ENCODE results near the gene TNFRSF1A.

Gene TNFRSF1A

GRCh38 chr12:6337958-6338433 is 3.9 kb downstream of the TNFRSF1A start:
- no peak overlapping the region for H2AFZ ChIP-seq
- H3K4me1 ChIP-seq: peaks cover 59% of the 10 kb centered on the region
- H3K9ac ChIP-seq: no peak overlapping the region
- peaks cover 72% of the 10 kb centered on the region for H3K79me2 ChIP-seq
- H3K27me3 ChIP-seq (ENCODE audit: control insufficient read depth, insufficient read depth, low read length): no peaks in the 10 kb centered on the region
- no peak for TF ChIP-seq CTCF (IDR thresholded peaks at IDR 0.05)
- H3K4me2 ChIP-seq (ENCODE audit: low read length): peak overlapping the region; percentile 72
- H3K27ac ChIP-seq: peak overlapping the region; percentile 99
- H3K4me3 ChIP-seq (ENCODE audit: low read depth, low read length): no peak overlapping the region
- H3K36me3 ChIP-seq (ENCODE audit: control insufficient read depth, insufficient read depth, low read length): no peaks in the 10 kb centered on the region
- H3K9me3 ChIP-seq (ENCODE audit: control insufficient read depth, low read length): no peaks in the 10 kb centered on the region

- Histone ChIP-seq H3K27ac (peak overlapping the region; percentile 99), H3K27me3 (ENCODE audit: control insufficient read depth, insufficient read depth, low read length) (no peaks in the 10 kb centered on the region), H3K4me1 (peaks cover 51% of the 10 kb centered on the region), H2AFZ (no peak overlapping the region), H3K9me3 (ENCODE audit: control insufficient read depth, low read length) (no peaks in the 10 kb centered on the region), H3K9ac (no peak overlapping the region), H3K79me2 (peaks cover 71% of the 10 kb centered on the region), H3K36me3 (ENCODE audit: control insufficient read depth, insufficient read depth, low read length) (no peaks in the 10 kb centered on the region), H3K4me3 (ENCODE audit: low read depth, low read length) (peak overlapping the region; percentile 44), H3K4me2 (ENCODE audit: low read length) (peak overlapping the region; percentile 72)
- no peak for TF ChIP-seq CTCF (IDR thresholded peaks at IDR 0.05)
Measured at GRCh38 chr12:6336889-6337853, 4.7 kb downstream of the TNFRSF1A start.

GRCh38 chr12:6336079-6336888 is 5.6 kb downstream of the TNFRSF1A start:
- H3K27ac ChIP-seq: peak overlapping the region; percentile 99
- H3K27me3 ChIP-seq (ENCODE audit: control insufficient read depth, insufficient read depth, low read length): no peaks in the 10 kb centered on the region
- no peak overlapping the region for H3K9ac ChIP-seq
- H3K79me2 ChIP-seq: peaks cover 63% of the 10 kb centered on the region
- peaks cover 49% of the 10 kb centered on the region for H3K4me1 ChIP-seq
- no peaks in the 10 kb centered on the region for H3K9me3 ChIP-seq (ENCODE audit: control insufficient read depth, low read length)
- H3K4me2 ChIP-seq (ENCODE audit: low read length): peak overlapping the region; percentile 72
- no peaks in the 10 kb centered on the region for H3K36me3 ChIP-seq (ENCODE audit: control insufficient read depth, insufficient read depth, low read length)
- no peak for TF ChIP-seq CTCF (IDR thresholded peaks at IDR 0.05)
- H3K4me3 ChIP-seq (ENCODE audit: low read depth, low read length): peak overlapping the region; percentile 44
- H2AFZ ChIP-seq: no peak overlapping the region

GRCh38 chr12:6335451-6336078 is 6.3 kb downstream of the TNFRSF1A start:
- Histone ChIP-seq H3K4me2 (ENCODE audit: low read length) (peak overlapping the region; percentile 72), H3K27ac (peak overlapping the region; percentile 99), H3K27me3 (ENCODE audit: control insufficient read depth, insufficient read depth, low read length) (no peaks in the 10 kb centered on the region), H3K36me3 (ENCODE audit: control insufficient read depth, insufficient read depth, low read length) (no peaks in the 10 kb centered on the region), H2AFZ (peak overlapping the region; percentile 20), H3K4me1 (peaks cover 49% of the 10 kb centered on the region), H3K79me2 (peaks cover 61% of the 10 kb centered on the region), H3K9ac (no peak overlapping the region), H3K9me3 (ENCODE audit: control insufficient read depth, low read length) (no peaks in the 10 kb centered on the region), H3K4me3 (ENCODE audit: low read depth, low read length) (peak overlapping the region; percentile 44)
- peak; percentile 54 for TF ChIP-seq CTCF (IDR thresholded peaks at IDR 0.05)
